A375 (cell line): ENCODE results near the gene EFCAB14. TPM values are rescaled to one million over a fixed set of nuclear protein-coding genes. Genes with fewer than 3 reads are reported as not detected.

Source experiments
- total RNA-seq: library from RNA; depleted of rRNA; stranded (reverse); fragments of >200 nt; shearing (Covaris generic); gene quantifications from 2 replicates; pipeline ENCODE4 v1.2.3, GENCODE V29; 2014; rRNA removed

EFCAB14 gene
- total RNA-seq = 20.9 and 26.2 TPM in 2 replicates

GRCh38 chr1:46718727-46719622 lies at the start of gene EFCAB14:
EFCAB14 (minus strand) TSS chr1:46719114; CDS start chr1:46718087, 1,027 bp downstream.

GRCh38 chr1:46671554-46671953 lies 47.4 kb downstream of the EFCAB14 start, which contains the start of gene TEX38:
TEX38 (plus strand) TSS chr1:46671854; CDS start chr1:46671935, 81 bp downstream.

GRCh38 chr1:46667782-46668760 lies 50.8 kb downstream of the EFCAB14 start, which contains the start of gene ATPAF1:
ATPAF1 (minus strand) TSS chr1:46668364; CDS start chr1:46668322, 42 bp downstream.

Other genes with a start within 250 kb of the EFCAB14 start
- 0.19 TPM in 1 of 2 replicates, not detected in the other for gene DMBX1, start 229.3 kb downstream of the EFCAB14 start, total RNA-seq
- gene KNCN, start 167.5 kb downstream of the EFCAB14 start, total RNA-seq = not detected in 2 replicates
- gene MKNK1, start 114.8 kb downstream of the EFCAB14 start, total RNA-seq = 27.3 and 29.5 TPM in 2 replicates
- 8.8 and 9.0 TPM in 2 replicates for gene MOB3C, start 102.3 kb downstream of the EFCAB14 start, total RNA-seq
- 64.6 and 78.9 TPM in 2 replicates for gene ATPAF1, start 50.8 kb downstream of the EFCAB14 start, total RNA-seq
- gene TEX38, start 47.3 kb downstream of the EFCAB14 start, total RNA-seq = not detected in 2 replicates
- not detected in 2 replicates for gene CYP4B1, start 79.9 kb upstream of the EFCAB14 start, total RNA-seq
- not detected in 2 replicates for gene CYP4A11, start 222.4 kb upstream of the EFCAB14 start, total RNA-seq